DMS53 treated with DMSO at 0.1 percent for 48 hours (cell line): ENCODE measurements around the gene SERGEF.

Experiments used
- DNase-seq: peaks from one replicate; lab custom pipeline; 2025; ENCODE audit not compliant: unreplicated experiment; lab: John Stamatoyannopoulos, UW

SERGEF gene

DNA sequence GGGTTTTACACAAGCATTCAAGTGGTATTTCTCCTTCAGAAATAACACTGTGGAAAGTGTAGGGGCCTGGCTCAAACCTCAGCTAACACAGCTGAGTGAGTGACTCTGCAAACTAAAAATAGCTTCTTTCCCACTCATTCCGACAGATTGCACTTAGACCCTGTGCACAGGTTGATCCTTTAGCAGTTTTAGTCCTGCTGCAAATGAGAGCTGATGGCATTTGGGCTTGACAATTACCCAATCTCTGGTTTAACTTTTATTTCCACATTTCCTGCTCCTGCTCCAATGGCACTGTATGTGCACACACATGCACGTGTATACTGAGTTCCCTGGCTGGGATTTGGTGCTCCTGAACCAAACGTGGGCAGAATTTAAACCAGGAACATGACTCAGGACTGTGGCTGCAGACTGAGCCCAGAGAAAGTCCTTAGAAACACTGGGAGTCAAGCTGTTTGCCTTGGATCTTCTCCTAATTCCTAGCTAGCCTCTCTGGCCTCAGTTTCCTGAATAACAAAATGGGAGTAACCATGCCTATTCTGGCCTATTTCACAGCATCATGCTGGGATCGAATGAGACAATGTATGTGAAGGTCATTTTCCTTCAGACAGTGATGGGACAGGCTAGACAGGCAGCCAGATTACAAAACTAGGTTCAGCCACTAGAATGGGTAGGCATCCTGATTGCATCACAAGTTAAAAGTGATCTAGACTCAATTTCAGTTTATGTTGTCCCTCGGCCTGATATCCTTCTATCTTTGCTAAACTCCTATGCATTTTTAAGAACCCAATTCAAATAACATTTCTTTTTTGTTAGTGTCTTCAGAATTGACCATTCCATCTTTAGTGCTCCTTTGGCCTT, 58.2 kb downstream of the SERGEF start:
- no peak for DNase-seq

- DNase-seq: no peak
These were observed 60.4 kb downstream of the SERGEF start for GRCh38 chr11:17952487-17952886.

DNA sequence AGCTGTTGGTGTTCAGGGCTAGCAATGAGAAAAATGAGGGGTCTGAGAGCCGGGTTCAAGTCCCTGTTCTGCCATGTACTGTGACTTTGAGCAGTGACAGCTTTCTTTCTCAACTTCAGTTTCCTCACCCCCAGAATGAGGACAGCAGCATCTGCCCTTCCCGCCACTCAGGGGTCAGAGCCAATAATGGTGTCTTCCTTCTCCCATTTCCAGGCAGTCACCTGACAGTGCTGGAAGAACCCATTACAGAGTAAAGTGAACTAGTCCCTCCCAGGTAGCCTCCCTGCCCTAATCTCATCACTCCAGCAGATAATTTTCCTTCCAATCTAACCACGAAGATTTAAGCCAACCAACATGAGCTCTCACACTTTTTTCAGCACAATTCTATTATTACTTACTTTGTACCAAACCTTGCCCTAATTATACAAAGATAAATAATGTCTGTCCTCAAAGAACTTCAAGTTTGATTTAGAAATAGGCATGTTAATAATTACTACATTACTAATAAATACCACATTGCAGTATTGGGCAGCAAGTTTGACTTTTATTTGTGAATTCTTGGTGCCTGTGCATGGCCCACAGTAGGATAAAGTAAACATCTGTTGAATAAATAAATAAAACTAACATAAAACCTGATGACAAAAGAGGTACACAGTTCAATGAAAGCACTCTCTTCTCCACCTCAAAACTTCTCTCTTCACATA, 61.0 kb downstream of the SERGEF start:
- DNase-seq: no peak

DNA sequence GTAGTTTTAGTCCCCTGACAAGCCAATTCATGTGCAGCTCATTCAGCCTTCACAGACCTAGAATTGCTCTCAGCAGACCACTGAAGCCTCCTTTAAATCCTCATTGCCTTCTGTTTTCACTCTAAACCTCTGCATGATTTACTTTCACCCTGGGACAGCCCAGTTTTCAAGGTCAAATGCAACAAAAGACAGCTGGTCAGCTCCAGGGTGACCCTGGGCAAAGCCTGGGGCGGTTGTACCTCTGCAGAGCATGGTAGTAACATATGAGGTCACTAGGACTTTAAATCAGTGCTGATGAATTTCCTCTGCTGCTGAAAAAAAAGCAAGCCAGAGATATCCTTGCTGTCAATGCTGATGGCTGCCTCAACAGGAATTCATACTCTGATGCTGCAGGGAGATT, 62.2 kb downstream of the SERGEF start:
- DNase-seq: no peak

- no peak for DNase-seq
These were observed 64.6 kb downstream of the SERGEF start for GRCh38 chr11:17948296-17948695.

DNA sequence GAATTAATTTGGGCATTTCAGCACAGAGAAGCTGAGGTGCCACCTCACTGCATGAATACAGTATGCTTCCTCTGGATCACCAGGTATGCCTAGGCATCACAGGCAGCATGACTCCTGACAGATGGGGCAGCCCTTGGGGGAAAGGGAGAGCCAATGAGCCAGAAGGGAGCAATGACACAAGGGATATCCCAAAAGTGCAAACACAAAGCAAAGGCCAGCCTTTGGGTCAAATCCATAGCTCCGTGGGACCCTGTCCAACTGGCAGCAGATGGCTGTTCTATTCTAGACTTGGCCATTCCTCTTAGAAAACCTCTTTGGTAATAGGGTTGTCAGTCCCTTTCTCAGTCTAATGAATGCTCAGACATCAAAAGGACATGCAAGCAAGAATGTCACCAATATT, 73.3 kb downstream of the SERGEF start:
- no peak for DNase-seq

DNA sequence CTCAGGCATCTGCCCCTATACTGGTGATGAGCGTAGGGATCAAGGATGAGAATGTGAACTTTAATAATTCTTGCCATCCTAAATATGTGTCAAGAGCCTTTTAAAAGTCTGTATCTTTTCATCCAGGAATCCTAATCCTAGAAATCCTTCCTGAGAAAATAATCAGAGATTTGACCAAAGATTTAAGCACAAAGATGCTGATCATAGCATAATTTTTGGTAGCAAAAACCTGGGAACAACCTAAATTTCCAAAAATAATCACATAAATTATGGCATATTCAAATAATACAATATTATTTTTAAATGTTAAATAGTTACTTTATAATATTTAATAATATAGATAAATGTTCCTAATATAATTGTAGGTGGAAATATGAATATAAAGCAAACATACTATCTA, 76.1 kb downstream of the SERGEF start:
- no peak for DNase-seq

GRCh38 chr11:17934194-17934593, 78.7 kb downstream of the SERGEF start:
- no peak for DNase-seq

DNA sequence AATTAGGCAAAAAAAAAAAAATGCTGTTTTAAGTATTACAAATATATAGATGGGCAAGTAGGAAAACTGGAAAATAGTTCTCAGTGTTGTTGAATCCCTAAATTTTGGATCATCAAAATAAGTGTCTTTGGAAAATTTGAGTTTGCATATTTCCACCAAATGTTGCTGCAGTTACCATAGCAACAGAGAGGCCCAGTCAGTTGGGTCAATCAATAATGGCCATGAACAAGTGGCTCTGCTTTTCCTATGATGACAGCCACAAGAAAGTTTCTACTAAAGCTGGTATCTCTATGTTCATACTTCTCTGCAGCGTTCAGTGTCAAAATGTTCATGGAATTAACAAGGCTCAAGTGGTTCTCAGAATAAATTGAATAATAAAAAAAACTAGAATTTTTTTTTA, 79.1 kb downstream of the SERGEF start:
- DNase-seq: no peak

GRCh38 chr11:17932472-17932871, 80.4 kb downstream of the SERGEF start:
- DNase-seq: no peak

- DNase-seq: no peak
These were observed 81.3 kb downstream of the SERGEF start for GRCh38 chr11:17931595-17931994.

DNA sequence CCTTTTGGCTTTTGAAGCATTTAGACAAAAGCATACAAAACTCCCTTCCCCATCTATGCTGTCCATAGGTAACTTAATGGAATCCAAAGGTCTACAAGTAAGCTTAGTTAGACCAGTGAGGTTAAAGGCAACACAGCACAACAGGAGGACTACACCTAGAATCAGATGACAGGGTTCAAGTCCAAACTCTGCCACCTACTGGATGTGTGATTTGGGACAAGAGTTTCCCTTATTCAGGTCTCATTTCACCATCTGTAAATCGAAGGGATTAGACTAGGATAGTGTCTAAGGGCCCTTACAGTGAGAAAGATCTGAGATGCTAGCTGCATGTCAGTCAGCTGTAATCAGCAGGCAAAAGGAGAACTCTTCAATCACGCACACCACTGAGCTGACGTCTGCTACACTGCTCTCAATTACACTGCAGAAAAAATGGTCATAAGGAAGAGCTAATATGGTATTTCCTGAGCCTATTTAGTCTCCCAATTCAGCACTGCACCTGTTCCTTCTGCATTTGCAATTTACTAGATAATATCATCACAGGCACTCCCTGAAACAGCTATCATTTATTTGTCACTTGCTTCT, 82.2 kb downstream of the SERGEF start:
- DNase-seq: no peak

DNA sequence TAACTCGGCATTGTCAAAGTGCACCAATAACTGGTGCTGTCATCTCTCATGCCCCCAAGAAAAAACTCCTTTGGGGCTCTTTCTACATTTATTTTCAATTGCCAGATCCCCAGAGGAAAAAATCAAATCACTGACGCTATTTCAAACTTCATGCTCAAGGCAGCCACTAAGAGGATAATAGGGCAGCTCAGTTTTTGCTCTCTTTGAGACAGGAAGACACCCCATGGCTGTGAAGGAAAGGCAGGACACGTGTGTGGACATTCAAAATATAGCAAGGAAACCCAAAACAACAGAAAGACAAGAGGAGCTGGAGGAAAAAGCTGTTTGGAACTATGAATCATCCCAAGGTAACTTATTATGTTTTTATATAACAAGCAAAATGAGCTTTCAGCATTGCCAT, 83.7 kb downstream of the SERGEF start:
- no peak for DNase-seq

DNA sequence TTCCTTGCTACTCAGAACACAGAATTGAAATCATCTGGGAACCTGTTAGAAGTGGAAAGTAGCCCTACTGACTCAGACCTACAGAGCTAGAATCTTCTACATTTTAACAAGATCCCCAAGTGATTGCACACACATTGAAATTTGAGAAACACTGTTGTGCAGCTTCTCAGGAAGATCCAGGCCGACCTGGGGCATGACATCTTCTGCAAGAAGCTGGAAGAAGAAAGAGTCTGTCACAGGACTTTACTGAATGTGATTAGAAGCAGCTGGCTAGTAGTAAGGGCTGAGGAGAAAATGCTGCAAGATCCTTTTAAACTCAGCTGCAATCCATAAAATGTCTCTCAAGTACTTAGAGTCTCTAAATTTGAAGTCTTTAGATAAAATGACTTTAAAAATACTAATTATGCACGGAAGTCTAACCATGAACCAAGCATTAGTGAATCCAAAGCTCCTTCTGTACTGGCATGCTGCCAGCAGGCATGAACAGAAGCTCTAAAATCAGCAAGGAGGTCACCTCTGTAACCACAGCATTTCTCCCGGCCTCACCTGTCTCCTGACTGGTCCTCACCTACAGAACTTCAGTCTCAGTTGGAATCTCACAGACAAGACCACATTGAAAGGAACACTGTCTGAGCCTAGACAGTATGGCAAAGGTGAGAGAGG, 85.0 kb downstream of the SERGEF start:
- DNase-seq: no peak

GRCh38 chr11:17927041-17927440, 85.8 kb downstream of the SERGEF start:
- DNase-seq: no peak

- no peak for DNase-seq
These were observed 88.1 kb downstream of the SERGEF start for GRCh38 chr11:17924713-17925112.

- DNase-seq: no peak
These were observed 89.6 kb downstream of the SERGEF start for GRCh38 chr11:17923217-17923616.

DNA sequence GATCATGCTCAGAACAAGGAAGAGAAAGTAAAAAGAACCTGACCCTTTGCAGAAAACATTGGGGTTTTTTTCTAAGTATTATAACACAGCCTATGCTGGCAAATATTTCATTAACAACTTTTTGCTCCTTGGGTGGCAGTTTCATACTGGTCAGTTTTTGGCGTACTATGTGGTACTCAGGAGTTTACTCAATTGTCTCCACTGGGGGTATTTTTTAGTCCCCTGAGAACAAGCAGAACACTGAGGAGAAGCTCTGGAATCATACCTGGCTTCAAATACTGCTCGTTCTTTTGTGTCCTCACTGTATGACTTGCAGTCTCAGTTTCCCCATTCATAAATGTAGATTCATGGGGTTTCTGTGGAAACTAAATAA, 90.4 kb downstream of the SERGEF start:
- no peak for DNase-seq

GRCh38 chr11:17921659-17922415, 91.0 kb downstream of the SERGEF start:
- DNase-seq: no peak

GRCh38 chr11:17918049-17918605, 94.7 kb downstream of the SERGEF start:
- DNase-seq: no peak

GRCh38 chr11:17917556-17917955, 95.3 kb downstream of the SERGEF start:
- no peak for DNase-seq
